Measurements from ENCODE around the gene ZCCHC7. TPM values are rescaled to one million over a fixed set of nuclear protein-coding genes. Genes with fewer than 3 reads are reported as not detected.

Gene ZCCHC7
- total and polyA plus RNA-seq, 4 donors, result 3.3 to 9.7 (median 7.6) TPM

DNA sequence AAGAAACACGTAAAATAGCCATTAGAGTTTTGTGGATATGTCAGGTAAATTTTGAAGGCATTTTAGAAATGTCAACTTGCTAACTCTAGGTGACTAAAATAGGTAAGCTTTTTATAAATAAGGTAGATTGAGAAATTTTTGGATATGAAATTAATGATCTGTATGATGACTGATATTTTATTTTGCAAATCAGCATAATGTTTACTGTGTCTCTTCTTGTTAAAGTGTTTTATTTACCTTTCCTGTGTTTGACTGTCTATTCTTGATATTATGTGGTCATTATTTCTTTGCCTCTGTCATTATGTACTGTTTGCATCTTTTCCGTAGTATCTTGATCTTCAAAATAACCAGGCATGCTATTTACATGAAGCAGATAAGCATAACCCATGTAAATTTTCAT is 58.4 kb downstream of the ZCCHC7 start:
- no peak for DNase-seq (ENCODE audit: low spot score)
- H3K27ac ChIP-seq (ENCODE audit: low read depth in 1 of 2, low read length in 2 of 2), result no peak overlapping the region
- H3K27me3 ChIP-seq (ENCODE audit: control insufficient read depth in 4 of 4, insufficient read depth in 4 of 4, low read length in 3 of 4), result no peaks in the 10 kb centered on the region
- 95% methylated on average over 2 of the region's 2 CpGs for WGBS
- peaks cover 0 to 1% (median 0%) of the 10 kb centered on the region in 4 donors for H3K4me1 ChIP-seq (ENCODE audit: control insufficient read depth in 4 of 4, insufficient read depth in 4 of 4, low read length in 3 of 4)
- no peak overlapping the region for H3K9ac ChIP-seq (ENCODE audit: low read depth in 1 of 2, low read length in 2 of 2)
- H3K36me3 ChIP-seq (ENCODE audit: control insufficient read depth in 4 of 4, insufficient read depth in 3 of 4, low read depth in 1 of 4, low read length in 3 of 4), result peaks cover 0 to 3% (median under 1%) of the 10 kb centered on the region in 4 donors
- H3K9me3 ChIP-seq (ENCODE audit: control insufficient read depth in 4 of 4, low read length in 3 of 4), result no peaks in the 10 kb centered on the region
- no peak overlapping the region for H3K4me3 ChIP-seq (ENCODE audit: low read depth in 1 of 3, low read length in 3 of 3)
- TF ChIP-seq ZBTB33 (IDR thresholded peaks at IDR 0.05), result no peak
- TF ChIP-seq CTCF (IDR thresholded peaks at IDR 0.05; ENCODE audit: low read depth, low read length, missing input control), result no peak
- TF ChIP-seq YY1 (IDR thresholded peaks at IDR 0.05), result no peak
- TF ChIP-seq EGR1 (IDR thresholded peaks at IDR 0.05; ENCODE audit: low read depth in 2 of 2), result no peak
- no peak for TF ChIP-seq FOXA1 (IDR thresholded peaks at IDR 0.05)
- no peak for TF ChIP-seq HNF4G (IDR thresholded peaks at IDR 0.05)
- no peak for TF ChIP-seq GABPA (IDR thresholded peaks at IDR 0.05 in 1 of 2, conservative IDR thresholded peaks at IDR 0.05 in 1 of 2)
- TF ChIP-seq SP1 (IDR thresholded peaks at IDR 0.05), result no peak
- no peak for TF ChIP-seq JUND (IDR thresholded peaks at IDR 0.05)
- no peak for TF ChIP-seq TAF1 (conservative IDR thresholded peaks at IDR 0.05)
- no peak for TF ChIP-seq FOXA2 (IDR thresholded peaks at IDR 0.05)
- TF ChIP-seq RAD21 (IDR thresholded peaks at IDR 0.05), result no peak
- TF ChIP-seq ATF3 (IDR thresholded peaks at IDR 0.05), result no peak
- no peak for TF ChIP-seq MAX (IDR thresholded peaks at IDR 0.05)
- no peak for TF ChIP-seq NR2F2 (IDR thresholded peaks at IDR 0.05)
- TF ChIP-seq RXRA (IDR thresholded peaks at IDR 0.05), result no peak
- no peak for TF ChIP-seq HNF4A (conservative IDR thresholded peaks at IDR 0.05)
- TF ChIP-seq, protein P1, sequence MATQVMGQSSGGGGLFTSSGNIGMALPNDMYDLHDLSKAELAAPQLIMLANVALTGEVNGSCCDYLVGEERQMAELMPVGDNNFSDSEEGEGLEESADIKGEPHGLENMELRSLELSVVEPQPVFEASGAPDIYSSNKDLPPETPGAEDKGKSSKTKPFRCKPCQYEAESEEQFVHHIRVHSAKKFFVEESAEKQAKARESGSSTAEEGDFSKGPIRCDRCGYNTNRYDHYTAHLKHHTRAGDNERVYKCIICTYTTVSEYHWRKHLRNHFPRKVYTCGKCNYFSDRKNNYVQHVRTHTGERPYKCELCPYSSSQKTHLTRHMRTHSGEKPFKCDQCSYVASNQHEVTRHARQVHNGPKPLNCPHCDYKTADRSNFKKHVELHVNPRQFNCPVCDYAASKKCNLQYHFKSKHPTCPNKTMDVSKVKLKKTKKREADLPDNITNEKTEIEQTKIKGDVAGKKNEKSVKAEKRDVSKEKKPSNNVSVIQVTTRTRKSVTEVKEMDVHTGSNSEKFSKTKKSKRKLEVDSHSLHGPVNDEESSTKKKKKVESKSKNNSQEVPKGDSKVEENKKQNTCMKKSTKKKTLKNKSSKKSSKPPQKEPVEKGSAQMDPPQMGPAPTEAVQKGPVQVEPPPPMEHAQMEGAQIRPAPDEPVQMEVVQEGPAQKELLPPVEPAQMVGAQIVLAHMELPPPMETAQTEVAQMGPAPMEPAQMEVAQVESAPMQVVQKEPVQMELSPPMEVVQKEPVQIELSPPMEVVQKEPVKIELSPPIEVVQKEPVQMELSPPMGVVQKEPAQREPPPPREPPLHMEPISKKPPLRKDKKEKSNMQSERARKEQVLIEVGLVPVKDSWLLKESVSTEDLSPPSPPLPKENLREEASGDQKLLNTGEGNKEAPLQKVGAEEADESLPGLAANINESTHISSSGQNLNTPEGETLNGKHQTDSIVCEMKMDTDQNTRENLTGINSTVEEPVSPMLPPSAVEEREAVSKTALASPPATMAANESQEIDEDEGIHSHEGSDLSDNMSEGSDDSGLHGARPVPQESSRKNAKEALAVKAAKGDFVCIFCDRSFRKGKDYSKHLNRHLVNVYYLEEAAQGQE (IDR thresholded peaks at IDR 0.05), result no peak
